Measurements from ENCODE around the gene PPAT.
"Not testable (repeated sequence)": the region's sequence is repeated elsewhere in the genome, so short reads cannot be mapped to it uniquely, and the experiment has no call there.

GRCh38 chr4:56449475-56449874 is 14.1 kb upstream of the PPAT start:
- TF ChIP-seq CTCF (IDR thresholded peaks at IDR 0.05); POLR2A (IDR thresholded peaks at IDR 0.05); POLR2AphosphoS5 (IDR thresholded peaks at IDR 0.05); EP300 (IDR thresholded peaks at IDR 0.05; ENCODE audit: low read depth): not testable (repeated sequence)
